Left forelimb (tissue), 1 donor: ENCODE measurements around the gene KIF26B.

Source experiments
- DNase-seq: peaks from one replicate; pipeline ENCODE4 v3.0.0-alpha.2; 2018; ENCODE audit warnings: low spot score

Gene KIF26B

DNA sequence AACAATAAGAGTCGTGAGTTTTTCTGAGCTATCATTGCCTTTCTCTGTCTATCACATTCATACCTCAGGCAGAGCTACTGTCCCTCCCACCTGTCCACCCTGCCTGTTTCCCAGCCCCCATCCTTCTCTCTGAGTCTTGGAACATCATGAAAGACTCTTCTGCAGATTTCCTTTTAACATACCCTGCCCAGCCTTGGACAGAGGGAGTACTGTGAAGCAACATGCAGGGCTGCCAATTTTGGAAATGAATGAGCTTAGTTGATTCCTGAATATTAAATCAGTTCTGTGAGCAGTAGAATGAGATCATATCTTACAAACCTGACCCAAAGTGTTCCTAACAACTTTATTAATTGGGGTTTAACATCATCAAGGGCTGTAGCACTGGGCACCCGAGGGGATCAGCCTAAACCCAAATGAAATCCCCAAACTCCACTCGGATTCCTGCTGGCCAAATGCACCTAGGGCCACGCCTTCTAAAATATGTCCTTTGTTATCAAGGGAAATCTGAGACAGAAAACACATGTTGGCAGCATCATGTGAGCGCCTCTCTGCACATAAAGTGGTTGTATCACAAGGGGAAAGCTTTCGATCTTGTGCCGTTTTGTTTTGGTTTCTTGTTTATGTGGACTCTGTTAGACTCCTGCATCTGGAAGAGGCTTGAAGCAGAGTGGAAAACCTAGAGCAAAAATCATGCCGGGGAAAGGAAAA lies 357.6 kb downstream of the KIF26B start:
- no peak for DNase-seq

GRCh38 chr1:245512980-245513578 lies 358.3 kb downstream of the KIF26B start:
- no peak for DNase-seq

GRCh38 chr1:245516284-245516759 lies 361.5 kb downstream of the KIF26B start:
- no peak for DNase-seq

DNA sequence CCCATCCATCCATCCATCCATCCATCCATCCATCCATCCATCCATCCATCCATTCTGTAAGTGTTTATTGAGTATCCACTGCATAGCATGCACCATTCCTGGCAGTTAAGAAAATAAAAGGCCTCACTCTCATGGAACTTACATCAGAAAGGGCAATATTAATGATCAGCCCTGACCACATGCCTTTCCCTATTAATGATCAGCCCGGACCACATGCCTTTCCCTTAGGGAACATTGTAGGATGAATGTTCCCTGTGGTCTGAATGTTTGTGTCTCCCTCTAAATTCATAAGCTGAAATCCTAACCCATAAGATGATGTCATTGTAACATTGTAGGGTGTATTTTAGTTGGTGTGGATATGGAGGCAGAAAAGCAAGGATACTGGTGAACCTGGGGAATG lies 365.8 kb downstream of the KIF26B start:
- DNase-seq, result no peak

DNA sequence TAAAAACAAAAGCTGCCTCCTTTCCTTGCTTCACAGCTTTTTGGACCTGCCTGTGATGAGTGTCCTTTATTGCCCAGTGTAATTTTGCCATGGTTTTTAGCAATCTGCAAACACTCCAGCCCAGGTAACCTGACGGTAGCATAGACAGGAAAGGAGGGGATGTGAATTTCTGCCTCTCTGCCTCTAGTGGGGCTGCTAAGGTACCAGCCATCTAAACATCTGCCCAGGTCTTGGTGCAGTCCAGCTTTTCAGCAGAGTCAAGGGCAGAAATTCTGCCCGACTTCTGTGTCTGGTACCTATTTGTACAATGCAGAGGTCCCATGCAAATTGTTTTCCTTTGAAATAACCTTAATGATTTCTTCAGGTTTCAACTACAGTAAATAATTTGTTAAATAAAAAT lies 371.4 kb downstream of the KIF26B start:
- DNase-seq, result no peak

- no peak for DNase-seq
These were observed 373.5 kb downstream of the KIF26B start for GRCh38 chr1:245528258-245528635.

DNA sequence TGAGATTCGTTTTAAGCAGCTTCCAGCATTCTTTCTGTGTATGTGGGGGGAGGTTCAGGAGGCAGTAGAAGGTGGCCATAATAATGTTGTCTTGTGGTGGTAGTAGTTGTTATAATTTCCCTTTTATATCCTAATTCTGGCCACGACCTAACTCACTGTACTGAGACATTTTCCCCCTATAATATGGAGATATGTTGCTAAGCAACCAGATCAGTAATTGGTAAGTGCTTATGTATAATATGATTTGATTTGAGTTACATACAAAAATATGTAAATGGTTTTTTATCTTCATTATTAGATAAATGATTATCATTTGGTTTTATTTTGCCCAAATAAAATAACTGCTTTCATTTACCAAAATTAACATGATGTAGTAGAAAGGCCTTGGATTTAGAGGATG lies 376.2 kb downstream of the KIF26B start:
- no peak for DNase-seq

DNA sequence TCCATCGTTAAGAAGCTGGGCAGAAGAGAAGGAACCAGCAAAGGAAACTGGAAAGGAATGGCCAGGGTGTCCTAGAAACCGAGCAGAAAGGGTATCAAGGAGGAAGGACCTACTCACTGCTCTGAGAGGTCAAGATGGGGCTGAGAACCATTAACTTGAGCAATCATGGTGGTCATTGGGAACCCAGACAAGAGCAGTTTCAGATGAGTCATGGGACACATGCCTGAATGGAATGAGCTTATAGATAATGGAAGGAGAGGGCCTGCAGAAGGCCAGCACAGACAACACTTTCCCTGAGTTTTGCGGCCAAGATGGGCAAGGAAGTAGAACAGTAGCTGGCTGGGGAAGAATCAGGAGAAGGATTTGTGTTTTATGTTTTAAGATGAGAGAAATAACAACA lies 383.2 kb downstream of the KIF26B start:
- no peak for DNase-seq

DNA sequence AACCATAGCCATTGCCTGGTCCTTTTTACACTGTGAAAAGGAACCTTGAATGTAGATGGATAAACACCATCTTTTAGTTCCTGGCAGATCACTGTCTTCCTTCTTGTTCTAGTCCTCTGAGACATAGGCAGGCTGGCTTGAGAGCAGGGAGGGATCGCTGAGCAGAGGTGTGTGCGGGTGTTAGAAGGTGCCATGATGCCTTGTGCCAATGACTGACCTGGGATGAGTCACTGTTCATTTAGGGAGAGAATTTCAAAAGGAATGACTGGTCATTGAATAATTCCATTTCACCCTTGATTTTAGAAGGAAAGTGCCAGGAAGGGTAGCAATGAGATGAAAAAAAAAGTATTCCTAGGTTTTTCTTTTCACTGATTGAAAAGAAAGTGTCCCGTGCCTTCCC lies 383.9 kb downstream of the KIF26B start:
- DNase-seq, result no peak

DNA sequence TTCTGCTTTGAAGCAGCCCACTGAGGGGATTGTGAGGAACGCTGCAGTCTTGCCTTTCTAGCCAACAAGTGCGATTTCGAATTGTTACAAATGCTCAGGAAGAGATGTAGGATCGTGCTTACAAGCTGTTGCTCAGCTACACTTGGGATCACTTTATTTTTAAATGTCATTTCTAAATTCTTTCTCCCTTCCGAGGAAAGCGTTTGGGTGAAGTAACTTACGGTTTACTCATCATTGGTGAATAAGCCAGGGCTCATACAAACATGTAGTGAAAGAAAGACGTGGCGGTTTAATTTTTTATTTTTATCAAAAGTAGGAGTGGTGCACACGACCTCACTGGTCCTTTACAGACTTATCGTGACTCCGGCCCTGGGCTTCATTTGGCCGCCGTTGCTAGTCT lies 386.6 kb downstream of the KIF26B start:
- no peak for DNase-seq

- no peak for DNase-seq
These were observed 387.6 kb downstream of the KIF26B start for GRCh38 chr1:245542365-245542764.

DNA sequence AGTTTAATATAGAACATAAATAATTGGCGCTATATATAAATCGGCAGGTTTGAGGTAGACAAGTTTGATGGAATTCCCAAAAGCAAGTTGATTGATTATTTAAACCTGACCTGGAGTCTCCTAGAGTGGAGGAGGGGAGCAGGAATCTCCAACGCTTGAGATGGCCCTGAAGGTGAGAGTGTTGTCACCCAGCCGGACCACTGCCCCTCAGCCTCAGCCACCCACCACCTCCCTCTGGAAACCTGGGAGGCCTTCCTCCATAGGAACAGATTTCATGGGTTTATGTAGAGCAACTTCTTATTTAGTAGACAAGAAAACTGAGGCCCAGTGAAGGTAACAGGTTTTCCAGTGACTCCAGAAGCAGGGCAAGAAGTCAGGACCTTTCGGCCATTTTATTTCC lies 389.5 kb downstream of the KIF26B start:
- no peak for DNase-seq

- DNase-seq, result no peak
These were observed 392.1 kb downstream of the KIF26B start for GRCh38 chr1:245546875-245547274.

DNA sequence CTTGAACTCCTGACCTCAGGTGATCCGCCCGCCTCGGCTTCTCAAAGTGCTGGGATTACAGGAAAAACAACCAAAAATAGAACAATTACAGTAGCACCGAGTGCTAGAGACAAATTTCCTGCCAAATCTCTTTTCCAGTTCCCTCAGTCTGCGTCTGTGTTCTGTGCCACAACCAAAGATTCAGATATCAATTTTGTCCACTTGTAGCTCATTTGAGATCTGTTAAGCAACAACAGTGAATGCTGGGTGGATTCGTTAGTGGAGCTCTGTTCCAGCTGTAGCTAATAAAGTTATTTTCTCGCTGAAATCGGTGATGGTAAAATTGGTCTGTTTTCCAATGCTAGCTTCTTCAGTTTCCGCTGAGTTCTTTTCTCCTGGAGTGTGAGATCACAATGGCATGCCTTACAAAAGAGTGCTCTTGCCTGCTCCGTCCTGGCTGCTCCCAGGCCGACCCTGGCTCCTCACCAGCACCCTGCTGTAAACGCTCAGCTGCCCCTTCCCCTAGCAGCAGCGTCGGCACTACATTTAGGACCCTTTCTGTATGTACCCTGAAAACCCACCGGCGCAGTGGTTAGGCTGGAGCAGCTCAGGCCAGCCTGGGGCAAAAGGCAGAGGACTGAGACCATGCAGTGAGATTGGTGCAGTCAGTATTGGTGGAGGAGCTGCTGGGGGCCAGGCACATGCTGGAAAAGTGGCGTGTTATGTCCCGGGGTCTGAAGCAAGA lies 395.4 kb downstream of the KIF26B start:
- DNase-seq, result no peak

GRCh38 chr1:245550720-245551043 lies 395.9 kb downstream of the KIF26B start:
- no peak for DNase-seq

GRCh38 chr1:245551536-245551935 lies 396.8 kb downstream of the KIF26B start:
- no peak for DNase-seq

DNA sequence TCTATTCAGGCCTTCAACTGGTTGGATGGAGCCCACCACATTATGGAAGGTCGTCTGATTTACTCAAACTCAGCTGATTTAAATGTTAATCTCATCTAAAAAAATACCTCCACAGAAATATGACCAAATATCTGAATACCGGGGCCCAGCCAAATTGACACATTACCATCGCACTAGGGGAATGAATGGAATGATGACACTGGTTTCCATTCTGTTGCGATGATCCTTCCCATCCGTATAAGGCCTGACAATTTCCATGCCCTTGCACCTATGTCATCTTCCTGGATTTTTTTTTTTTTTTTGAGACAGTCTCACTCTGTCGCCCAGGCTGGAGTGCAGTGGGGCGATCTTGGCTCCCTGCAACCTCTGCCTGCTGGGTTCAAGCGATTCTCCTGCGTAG lies 397.5 kb downstream of the KIF26B start:
- DNase-seq, result no peak

GRCh38 chr1:245556057-245556456 lies 401.3 kb downstream of the KIF26B start:
- DNase-seq, result no peak

GRCh38 chr1:245558069-245558468 lies 403.3 kb downstream of the KIF26B start:
- DNase-seq, result no peak

- DNase-seq, result no peak
These were observed 405.6 kb downstream of the KIF26B start for GRCh38 chr1:245560316-245560859.

DNA sequence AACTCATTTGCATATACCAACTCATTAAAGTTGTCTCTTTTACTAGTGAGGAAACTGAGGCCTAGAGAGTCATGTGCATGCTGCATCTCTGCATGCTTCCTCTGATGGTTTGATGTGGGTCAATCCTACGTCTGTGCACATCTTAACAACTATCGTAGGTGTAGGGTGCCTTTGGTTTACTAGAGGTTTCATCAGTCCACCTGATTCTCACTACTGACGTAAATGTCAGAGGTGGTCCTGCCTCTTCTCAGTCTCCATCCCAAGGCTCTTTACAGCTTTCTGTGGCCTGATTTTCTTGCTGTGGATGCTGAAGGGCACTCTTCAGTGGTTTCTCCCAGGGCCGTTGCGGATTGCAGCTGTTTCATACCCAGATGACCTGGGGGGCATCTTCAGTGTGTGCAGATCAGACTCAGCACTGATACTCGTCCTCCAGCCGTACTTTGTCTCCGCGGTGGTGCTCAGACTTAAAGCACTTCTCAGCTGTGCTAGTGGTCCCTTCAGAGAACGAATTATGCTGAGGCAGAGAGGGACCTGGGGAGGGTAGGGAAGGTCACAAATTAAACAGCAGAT lies 407.0 kb downstream of the KIF26B start:
- DNase-seq, result no peak

DNA sequence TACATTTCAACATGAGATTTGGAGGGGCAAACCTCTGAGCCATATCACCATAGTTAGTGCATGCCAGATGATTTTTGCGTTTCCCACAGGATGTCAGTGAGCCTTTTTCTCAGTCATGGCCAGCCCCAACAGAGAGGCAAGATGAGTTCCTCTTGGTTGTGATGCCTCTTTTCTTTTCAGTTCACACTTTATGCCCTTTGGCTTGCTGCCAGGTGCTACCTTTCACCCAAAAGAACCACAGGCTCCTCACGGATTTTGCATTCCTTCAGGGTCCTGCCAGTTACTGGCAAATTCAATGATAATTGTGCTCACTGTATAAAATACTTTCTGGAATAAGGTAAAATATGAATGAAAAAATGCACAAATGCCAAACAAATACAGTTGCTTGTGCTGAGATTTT lies 411.3 kb downstream of the KIF26B start:
- no peak for DNase-seq

DNA sequence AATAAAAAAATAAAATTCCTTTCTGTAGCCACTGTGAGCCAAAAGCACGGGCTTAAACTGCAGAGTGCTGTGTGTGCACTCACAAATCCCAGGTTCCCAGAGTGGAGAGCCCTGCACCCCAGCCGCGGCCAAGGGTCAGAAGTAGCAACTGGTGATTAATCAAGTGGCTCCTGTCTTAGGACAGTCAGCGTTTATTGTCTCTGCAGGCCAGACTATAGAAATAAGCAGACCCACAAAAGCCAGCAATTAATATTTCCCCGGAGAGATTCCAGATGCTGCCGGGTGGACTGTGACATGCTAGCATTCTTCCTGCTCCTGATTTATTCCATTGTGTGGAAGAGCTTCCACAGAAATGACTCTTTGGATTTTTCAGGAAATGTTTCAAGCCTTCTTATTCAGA lies 412.2 kb downstream of the KIF26B start:
- no peak for DNase-seq
